Epidermal melanocyte (primary cell): ENCODE results near the gene CHAD.

Source experiments
- DNase-seq: peaks from one replicate; pipeline ENCODE4 v3.0.0; 2011; ENCODE audit warnings: low spot score; ENCODE audit not compliant: insufficient read length

The CHAD gene

GRCh38 chr17:50468304-50469207 lies at the start of gene CHAD:
TSS of gene CHAD (minus strand) at chr17:50468880. CDS start at chr17:50468813, 67 bp downstream.
- DNase-seq = no peak

GRCh38 chr17:50517504-50518383 lies 49.1 kb upstream of the CHAD start:
- DNase-seq = no peak

GRCh38 chr17:50517011-50517410 lies 48.3 kb upstream of the CHAD start:
- DNase-seq = no peak

GRCh38 chr17:50514936-50515702 lies 46.4 kb upstream of the CHAD start:
- DNase-seq = peak; percentile 55

- peak; percentile 4 for DNase-seq
Observed at GRCh38 chr17:50514388-50514787, 45.7 kb upstream of the CHAD start.

GRCh38 chr17:50513495-50513894 lies 44.8 kb upstream of the CHAD start:
- no peak for DNase-seq

- no peak for DNase-seq
Observed at GRCh38 chr17:50511058-50511457, 42.4 kb upstream of the CHAD start.

GRCh38 chr17:50508573-50509460 lies 40.1 kb upstream of the CHAD start:
- no peak for DNase-seq

GRCh38 chr17:50507871-50508572 lies 39.3 kb upstream of the CHAD start, which contains the start of gene MYCBPAP:
TSS of gene MYCBPAP (plus strand) at chr17:50508439. CDS start at chr17:50508675, 236 bp downstream.
- peak; percentile 92 for DNase-seq

GRCh38 chr17:50506298-50506697 lies 37.6 kb upstream of the CHAD start:
- DNase-seq = no peak

- DNase-seq = no peak
Observed at GRCh38 chr17:50505591-50506130, 37.0 kb upstream of the CHAD start.

GRCh38 chr17:50502301-50502990 lies 33.8 kb upstream of the CHAD start:
- DNase-seq = no peak

- no peak for DNase-seq
Observed at GRCh38 chr17:50501054-50501453, 32.4 kb upstream of the CHAD start.

- DNase-seq = no peak
Observed at GRCh38 chr17:50499721-50500120, 31.0 kb upstream of the CHAD start.

- DNase-seq = no peak
Observed at GRCh38 chr17:50499270-50499669, 30.6 kb upstream of the CHAD start.

GRCh38 chr17:50498021-50498874 lies 29.6 kb upstream of the CHAD start:
- DNase-seq = no peak

GRCh38 chr17:50495918-50496317 lies 27.2 kb upstream of the CHAD start:
- no peak for DNase-seq
